GM12891 (cell line): ENCODE measurements around the gene ZER1.

Experiments
- POLR2A ChIP-seq: IDR thresholded peaks from 2 replicates; pipeline ENCODE4 v1.6.1; 2011; ENCODE audit warnings: low read depth, low read length, control low read depth
- POLR2AphosphoS5 ChIP-seq: IDR thresholded peaks from 2 replicates; pipeline ENCODE4 v1.6.1; 2011; ENCODE audit warnings: low read depth, low read length, control low read depth
- SPI1 ChIP-seq: IDR thresholded peaks from 2 replicates; pipeline ENCODE4 v1.6.1; 2011; ENCODE audit warnings: low read depth, low read length, control low read depth
- TAF1 ChIP-seq: IDR thresholded peaks from 2 replicates; pipeline ENCODE4 v1.6.1; 2011; ENCODE audit warnings: low read depth, low read length, control low read depth

- TF ChIP-seq POLR2A (no peak), TAF1 (no peak), SPI1 (no peak), POLR2AphosphoS5 (no peak)
Observed at GRCh38 chr9:128694344-128694743, 77.4 kb downstream of the ZER1 start.
